ENCODE measurements around the gene NADK2.

DNA sequence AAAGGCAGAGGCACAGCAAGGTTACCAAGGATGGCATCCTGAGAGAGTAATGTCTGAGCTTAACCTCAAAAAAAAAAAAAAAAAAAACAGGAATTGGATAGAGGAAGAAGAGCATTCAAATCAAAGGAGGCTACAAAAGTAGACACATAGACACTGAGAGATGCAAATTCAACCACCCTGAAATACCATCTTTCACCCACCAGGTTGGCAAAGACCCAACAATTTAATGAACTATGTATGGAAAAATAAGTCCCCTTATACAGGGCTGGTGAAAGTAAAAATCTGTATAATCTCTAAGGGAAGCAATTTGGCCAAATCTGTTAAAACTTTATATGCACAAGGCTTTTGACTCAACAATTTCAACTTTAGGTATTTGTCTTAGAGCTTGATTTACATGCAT, 4.9 kb downstream of the NADK2 start:
- TF ChIP-seq, protein P1, sequence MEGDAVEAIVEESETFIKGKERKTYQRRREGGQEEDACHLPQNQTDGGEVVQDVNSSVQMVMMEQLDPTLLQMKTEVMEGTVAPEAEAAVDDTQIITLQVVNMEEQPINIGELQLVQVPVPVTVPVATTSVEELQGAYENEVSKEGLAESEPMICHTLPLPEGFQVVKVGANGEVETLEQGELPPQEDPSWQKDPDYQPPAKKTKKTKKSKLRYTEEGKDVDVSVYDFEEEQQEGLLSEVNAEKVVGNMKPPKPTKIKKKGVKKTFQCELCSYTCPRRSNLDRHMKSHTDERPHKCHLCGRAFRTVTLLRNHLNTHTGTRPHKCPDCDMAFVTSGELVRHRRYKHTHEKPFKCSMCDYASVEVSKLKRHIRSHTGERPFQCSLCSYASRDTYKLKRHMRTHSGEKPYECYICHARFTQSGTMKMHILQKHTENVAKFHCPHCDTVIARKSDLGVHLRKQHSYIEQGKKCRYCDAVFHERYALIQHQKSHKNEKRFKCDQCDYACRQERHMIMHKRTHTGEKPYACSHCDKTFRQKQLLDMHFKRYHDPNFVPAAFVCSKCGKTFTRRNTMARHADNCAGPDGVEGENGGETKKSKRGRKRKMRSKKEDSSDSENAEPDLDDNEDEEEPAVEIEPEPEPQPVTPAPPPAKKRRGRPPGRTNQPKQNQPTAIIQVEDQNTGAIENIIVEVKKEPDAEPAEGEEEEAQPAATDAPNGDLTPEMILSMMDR (IDR thresholded peaks at IDR 0.05): no peak
- TF ChIP-seq EZH2 (IDR thresholded peaks at IDR 0.05): no peak

All from neural progenitor cell (in vitro differentiated cells).